PC-9 (cell line): ENCODE results near the gene UCHL1.

ENCODE experiments used
- CTCF ChIP-seq: fragments of 200-600 bp; sonication (generic); conservative IDR thresholded peaks from 2 replicates; pipeline ENCODE4 v1.6.1; 2017; ENCODE audit warnings: mixed run types, antibody characterized with exemption, mild to moderate bottlenecking, moderate library complexity
- EZH2 ChIP-seq: fragments of 200-600 bp; sonication (generic); IDR thresholded peaks from 2 replicates; pipeline ENCODE4 v1.8.0; 2017; ENCODE audit warnings: antibody characterized with exemption, low read depth

- TF ChIP-seq CTCF (no peak), EZH2 (no peak)
Measured at GRCh38 chr4:41217374-41217773, 39.4 kb upstream of the UCHL1 start.
